Heart right ventricle (tissue), 16 donors: ENCODE data around the gene FANCC. TPM values are rescaled to one million over a fixed set of nuclear protein-coding genes. Genes with fewer than 3 reads are reported as not detected.
"Not testable (repeated sequence)": the region's sequence is repeated elsewhere in the genome, so short reads cannot be mapped to it uniquely, and the experiment has no call there.

Experiments
- ATAC-seq, 8 donors: fragments of 200-7000 bp; cut with Tn5 transposase; one replicate each; pipeline ENCODE4 v1.9.1; 2020; ENCODE audit warnings: mild to moderate bottlenecking in 8 of 8, moderate library complexity in 8 of 8, moderate number of reproducible peaks in 1 of 8
- DNase-seq, 2 donors: peaks; one replicate each; pipeline ENCODE4 v3.0.0-alpha.2; 2020
- H3K27ac ChIP-seq, 10 donors: fragments of 200-600 bp; sonication (generic) in 2 of 10; one replicate each; pipeline versions ENCODE4 v1.5.0 to v1.8.0; 2020 to 2022; ENCODE audit warnings: mild to moderate bottlenecking in 3 of 10
- H3K27me3 ChIP-seq, 7 donors: fragments of 200-600 bp; one replicate each; pipeline ENCODE4 v1.8.0; 2021 to 2022; ENCODE audit warnings: mild to moderate bottlenecking in 2 of 7
- H3K36me3 ChIP-seq, 9 donors: fragments of 200-600 bp; sonication (generic) in 1 of 9; one replicate each; pipeline versions ENCODE4 v1.5.0 to v1.8.0; 2020 to 2022; ENCODE audit warnings: mild to moderate bottlenecking in 2 of 9
- H3K4me1 ChIP-seq, 9 donors: fragments of 200-600 bp; sonication (generic) in 1 of 9; one replicate each; pipeline versions ENCODE4 v1.5.0 to v1.8.0; 2020 to 2022; ENCODE audit warnings: mild to moderate bottlenecking in 4 of 9
- H3K4me3 ChIP-seq, 10 donors: fragments of 200-600 bp; sonication (generic) in 2 of 10; one replicate each; pipeline versions ENCODE4 v1.5.0 to v1.8.0; 2020 to 2022; ENCODE audit warnings: mild to moderate bottlenecking in 7 of 10, moderate library complexity in 2 of 10
- H3K9me3 ChIP-seq, 11 donors: fragments of 200-600 bp in 10 of 11; sonication (generic) in 2 of 11; one replicate each; pipeline versions ENCODE4 v1.5.0 to v1.8.0; 2013 to 2022; ENCODE audit warnings: mild to moderate bottlenecking in 2 of 11, control low read depth in 1 of 11, moderate library complexity in 1 of 11
- WGBS, 2 donors: extraction: QIAGEN DNeasy Blood & Tissue Kit; methylation state at CpG; one replicate each; pipeline ENCODE4 v1.1.7; 2013; ENCODE audit warnings: inconsistent platforms in 1 of 2; 5-methylcytosine and 5-hydroxymethylcytosine counted together
- intact Hi-C, 10 donors: fragments of 100-400 bp; cut with DNase I; formaldehyde crosslinking; loops; one replicate each; pipeline versions ENCODE4 v1.11.1 to v1.14.2; 2022
- polyA plus RNA-seq, 2 donors: library from polyadenylated mRNA; stranded (reverse); fragments of 200-250 nt; gene quantifications; one replicate each; pipeline ENCODE4 v1.2.3, GENCODE V29; 2013
- total RNA-seq, 10 donors: library from RNA; stranded (reverse); fragmentation: NEBNext Ultra II Directional in 3 of 10; extraction: Animal tissue kit (Norgen Biotek cat#: 25700) in 3 of 10; gene quantifications; one replicate each; pipeline versions ENCODE4 v1.2.1 to v1.2.4, GENCODE V29; 2021 to 2023
- TF ChIP-seq, protein P1 (sequence below), 9 donors: fragments of 200-600 bp; sonication (generic) in 2 of 9; IDR thresholded peaks; one replicate each; pipeline versions ENCODE4 v1.5.0 to v1.8.0; 2021 to 2022; ENCODE audit warnings: antibody characterized with exemption in 9 of 9, mild to moderate bottlenecking in 5 of 9, moderate library complexity in 1 of 9
- donor health status: Arrhythmogenic right ventricular cardiomyopathy.
- donor health status: ischemic (EF 13 %, LVEDD 7.1; RV severe dilation, severe dysfunction).
- donor health status: healthy with polysubstance abuse.
- donor health status: DM: no; HTN: yes; CAD: no.
- donor health status: DM: no; HTN: no; CAD: no.
- donor health status: ischemic (EF 25% LVEDD 6.9; RV normal size, moderate dysfunction).
- donor health status: ischemic (EF 25% LVEDD 5.7; RV mildly dilated, moderate dysfunction).
- donor health status: healthy.
- donor health status: DM: yes; HTN: yes; CAD: no.
- donor health status: Ischemic cardiomyopathy.
- donor health status: ischemic (EF 35%, LVEDD 5.7; RV mildly dilated, moderate dysfunction).
- donor health status: nonischemic (EF 11% LVEDD 7.7; RV severe dilation, severe dysfunction).
- donor health status: DM: yes; HTN: yes; CAD: no.
- donor health status: PGD.
- donor health status: ischemic (EF 29% LVEDD 5.4; RV normal size, mild dysfunction).
- donor health status: nonischemic (EF 23%, LVEDD 6.1; RV moderate dilation, normal function).

Gene FANCC
- total and polyA plus RNA-seq, 12 donors = 2.9 to 6.8 (median 4.3) TPM

DNA sequence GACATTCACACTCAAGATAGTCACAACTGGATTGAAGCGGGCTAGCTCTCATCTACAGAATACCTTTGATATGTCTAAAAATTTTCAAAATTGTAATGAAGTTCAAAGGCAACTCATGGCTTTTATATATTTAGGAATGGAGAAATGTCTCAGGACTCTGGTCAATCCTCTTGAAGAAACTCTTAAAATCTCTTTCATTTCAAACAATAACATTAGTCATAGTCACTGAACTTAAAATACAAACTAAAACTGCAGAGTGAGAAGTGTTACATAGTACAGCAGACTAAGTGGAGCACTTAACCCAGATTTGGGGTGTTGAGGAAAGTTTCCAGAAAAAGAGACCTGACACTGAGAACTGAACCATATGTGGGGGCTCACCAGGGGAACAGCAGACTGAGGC is 20.7 kb downstream of the FANCC start:
- no peak for ATAC-seq
- H3K27me3 ChIP-seq = no peaks in the 10 kb centered on the region
- H3K9me3 ChIP-seq = no peaks in the 10 kb centered on the region
- no peak overlapping the region for H3K4me3 ChIP-seq
- peaks cover 0 to 4% (median 0%) of the 10 kb centered on the region in 9 donors for H3K36me3 ChIP-seq
- DNase-seq = no peak
- no peaks in the 10 kb centered on the region for H3K4me1 ChIP-seq
- no peak overlapping the region for H3K27ac ChIP-seq
- TF ChIP-seq, protein P1, sequence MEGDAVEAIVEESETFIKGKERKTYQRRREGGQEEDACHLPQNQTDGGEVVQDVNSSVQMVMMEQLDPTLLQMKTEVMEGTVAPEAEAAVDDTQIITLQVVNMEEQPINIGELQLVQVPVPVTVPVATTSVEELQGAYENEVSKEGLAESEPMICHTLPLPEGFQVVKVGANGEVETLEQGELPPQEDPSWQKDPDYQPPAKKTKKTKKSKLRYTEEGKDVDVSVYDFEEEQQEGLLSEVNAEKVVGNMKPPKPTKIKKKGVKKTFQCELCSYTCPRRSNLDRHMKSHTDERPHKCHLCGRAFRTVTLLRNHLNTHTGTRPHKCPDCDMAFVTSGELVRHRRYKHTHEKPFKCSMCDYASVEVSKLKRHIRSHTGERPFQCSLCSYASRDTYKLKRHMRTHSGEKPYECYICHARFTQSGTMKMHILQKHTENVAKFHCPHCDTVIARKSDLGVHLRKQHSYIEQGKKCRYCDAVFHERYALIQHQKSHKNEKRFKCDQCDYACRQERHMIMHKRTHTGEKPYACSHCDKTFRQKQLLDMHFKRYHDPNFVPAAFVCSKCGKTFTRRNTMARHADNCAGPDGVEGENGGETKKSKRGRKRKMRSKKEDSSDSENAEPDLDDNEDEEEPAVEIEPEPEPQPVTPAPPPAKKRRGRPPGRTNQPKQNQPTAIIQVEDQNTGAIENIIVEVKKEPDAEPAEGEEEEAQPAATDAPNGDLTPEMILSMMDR (IDR thresholded peaks at IDR 0.05) = no peak
- WGBS, 2 donors = 95 to 100% methylated on average over 1 of the region's 1 CpG
- intact Hi-C loops = loop anchor here in 1 of 10 donors (5.0 kb wide), 1 partner anchor 49 kb away; no protein-coding TSS in a partner anchor

DNA sequence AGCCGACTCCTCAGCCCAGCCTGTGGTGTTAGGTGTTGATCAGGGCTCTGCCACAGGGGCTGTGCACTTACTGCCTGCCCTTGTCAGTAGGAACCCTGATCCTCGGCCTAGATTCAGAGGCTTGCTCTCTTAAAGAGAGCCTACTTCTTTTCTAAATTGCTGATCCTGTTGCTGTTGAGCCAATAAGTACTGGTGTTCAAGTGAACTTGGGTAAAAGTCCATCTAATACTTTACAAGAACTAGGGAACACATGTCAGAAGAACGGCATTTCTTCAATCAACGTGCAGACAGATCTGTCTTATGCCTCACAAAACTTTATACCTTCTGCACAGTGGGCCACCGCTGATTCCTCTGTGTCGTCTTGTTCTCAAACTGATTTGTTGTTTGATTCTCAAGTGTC is 24.2 kb downstream of the FANCC start:
- ATAC-seq, H3K27me3 ChIP-seq, intact Hi-C loops, H3K4me3 ChIP-seq, H3K27ac ChIP-seq, DNase-seq, H3K4me1 ChIP-seq, H3K9me3 ChIP-seq, H3K36me3 ChIP-seq: not testable (repeated sequence)
- 93 to 96% methylated on average over 6 of the region's 6 CpGs for WGBS, 2 donors

DNA sequence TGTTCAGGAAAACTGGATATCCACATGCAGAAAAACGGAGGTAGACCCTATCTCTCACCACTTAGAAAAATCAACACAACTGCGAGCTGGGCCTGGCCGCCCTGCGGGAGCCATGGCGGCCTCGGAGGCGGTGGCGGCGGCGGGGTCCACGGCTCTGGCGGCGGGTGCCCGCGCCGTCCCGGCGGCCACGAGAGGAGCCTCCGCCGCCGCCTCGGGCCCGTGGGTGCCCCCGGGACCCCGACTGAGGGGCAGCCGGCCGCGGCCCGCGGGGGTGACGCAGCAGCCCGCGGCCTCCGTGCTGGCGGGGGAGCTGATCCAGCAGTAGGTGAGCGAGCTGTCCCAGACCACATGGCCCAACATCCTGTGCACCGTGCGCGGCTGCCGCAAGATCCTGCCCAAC is 25.3 kb downstream of the FANCC start:
- H3K4me3 ChIP-seq = no peak overlapping the region
- ATAC-seq (no peak), DNase-seq (no peak)
- peaks cover 0 to 4% (median 0%) of the 10 kb centered on the region in 9 donors for H3K36me3 ChIP-seq
- intact Hi-C loops = no loop called here
- no peaks in the 10 kb centered on the region for H3K9me3 ChIP-seq
- WGBS, 2 donors = 97 to 98% methylated on average over 34 to 41 of the region's 41 CpGs
- H3K27me3 ChIP-seq = no peaks in the 10 kb centered on the region
- no peaks in the 10 kb centered on the region for H3K4me1 ChIP-seq
- no peak overlapping the region for H3K27ac ChIP-seq
- TF ChIP-seq, protein P1 (IDR thresholded peaks at IDR 0.05) = no peak

DNA sequence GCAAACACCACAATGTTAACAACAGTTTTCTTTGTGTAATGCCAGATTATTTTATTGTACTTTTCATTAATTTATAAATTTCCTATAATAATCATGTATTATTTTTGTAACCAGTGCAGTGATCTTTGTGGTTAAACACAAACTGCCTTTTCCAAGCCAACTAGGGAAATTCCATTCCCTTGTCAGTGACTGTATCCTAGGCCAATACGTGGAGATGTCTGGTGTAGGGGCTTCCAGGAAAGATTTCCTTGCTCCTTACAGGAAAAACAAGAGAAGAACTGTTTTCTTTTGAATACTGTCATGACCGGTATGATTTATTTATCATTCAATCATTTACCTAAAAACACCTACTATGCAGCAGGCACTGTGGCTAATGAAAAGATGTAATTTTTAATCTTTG is 31.4 kb downstream of the FANCC start:
- no peak overlapping the region for H3K27ac ChIP-seq
- TF ChIP-seq, protein P1 (IDR thresholded peaks at IDR 0.05) = no peak
- no peak for DNase-seq
- H3K9me3 ChIP-seq = peaks cover 0 to 17% (median 11%) of the 10 kb centered on the region in 11 donors
- ATAC-seq = no peak
- peaks cover 0 to 14% (median 0%) of the 10 kb centered on the region in 9 donors for H3K4me1 ChIP-seq
- no peaks in the 10 kb centered on the region for H3K27me3 ChIP-seq
- H3K36me3 ChIP-seq = no peaks in the 10 kb centered on the region
- 45 to 52% methylated on average over 2 of the region's 2 CpGs for WGBS, 2 donors
- no peak overlapping the region for H3K4me3 ChIP-seq
- intact Hi-C loops = no loop called here

DNA sequence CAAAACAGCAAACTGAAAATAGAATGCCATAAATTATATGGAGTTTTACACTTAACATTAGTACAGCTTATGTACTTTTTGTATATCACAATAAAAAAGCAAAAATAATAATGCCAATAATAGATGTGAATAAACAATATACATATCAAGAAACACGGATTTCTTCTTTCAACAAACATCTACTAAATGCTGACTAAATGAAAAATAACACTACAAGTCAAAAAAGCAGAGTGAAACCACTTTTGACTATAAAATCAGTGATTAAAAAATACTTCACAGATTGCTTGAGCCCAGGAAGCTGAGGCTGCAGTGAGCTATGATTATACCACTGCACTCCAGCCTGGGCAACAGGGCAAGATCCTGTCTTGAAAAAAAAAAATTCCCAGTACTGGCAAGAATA is 32.2 kb downstream of the FANCC start:
- Histone ChIP-seq H3K27me3 (no peaks in the 10 kb centered on the region), H3K9me3 (peaks cover 0 to 26% (median 17%) of the 10 kb centered on the region in 11 donors), H3K36me3 (no peaks in the 10 kb centered on the region), H3K4me1 (peaks cover 0 to 14% (median 0%) of the 10 kb centered on the region in 9 donors), H3K27ac (no peak overlapping the region), H3K4me3 (no peak overlapping the region)
- no peak for ATAC-seq
- no peak for DNase-seq
- intact Hi-C loops = no loop called here
- TF ChIP-seq, protein P1 (IDR thresholded peaks at IDR 0.05) = no peak
- 62 to 72% methylated on average over 1 of the region's 1 CpG for WGBS, 2 donors
